ENCODE measurements around the gene CLEC1B.

DNA sequence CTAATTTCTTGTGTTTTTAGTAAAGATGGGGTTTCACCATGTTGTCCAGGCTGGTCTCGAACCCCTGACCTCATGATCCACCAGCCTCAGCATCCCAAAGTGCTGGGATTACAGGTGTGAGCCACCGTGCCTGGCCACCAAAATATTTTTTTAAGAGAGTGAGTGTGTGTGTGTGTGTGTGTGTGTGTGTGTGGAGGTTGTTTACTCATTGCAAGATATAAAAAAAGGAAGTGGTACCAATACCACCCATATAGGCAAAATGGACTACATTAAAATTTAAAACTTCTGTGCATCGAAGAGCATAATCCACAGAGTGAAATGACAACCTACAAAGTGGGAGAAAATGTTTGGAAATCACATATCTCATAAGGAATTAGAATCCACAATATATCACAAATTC lies 51.2 kb downstream of the CLEC1B start:
- no peak for TF ChIP-seq ESRRG (CRISPR knock-in tag; IDR thresholded peaks at IDR 0.05)
- TF ChIP-seq ZC3H10 (CRISPR knock-in tag; IDR thresholded peaks at IDR 0.05), result no peak
- TF ChIP-seq SNAI2 (CRISPR knock-in tag; IDR thresholded peaks at IDR 0.05), result no peak
- TF ChIP-seq TCF4 (CRISPR knock-in tag; IDR thresholded peaks at IDR 0.05; ENCODE audit: borderline replicate concordance), result no peak
- TF ChIP-seq ZNF8 (CRISPR knock-in tag; IDR thresholded peaks at IDR 0.05), result no peak
- no peak for TF ChIP-seq ZFP3 (CRISPR knock-in tag; IDR thresholded peaks at IDR 0.05)
- TF ChIP-seq ZFP30 (CRISPR knock-in tag; IDR thresholded peaks at IDR 0.05), result no peak
- TF ChIP-seq, protein P1, sequence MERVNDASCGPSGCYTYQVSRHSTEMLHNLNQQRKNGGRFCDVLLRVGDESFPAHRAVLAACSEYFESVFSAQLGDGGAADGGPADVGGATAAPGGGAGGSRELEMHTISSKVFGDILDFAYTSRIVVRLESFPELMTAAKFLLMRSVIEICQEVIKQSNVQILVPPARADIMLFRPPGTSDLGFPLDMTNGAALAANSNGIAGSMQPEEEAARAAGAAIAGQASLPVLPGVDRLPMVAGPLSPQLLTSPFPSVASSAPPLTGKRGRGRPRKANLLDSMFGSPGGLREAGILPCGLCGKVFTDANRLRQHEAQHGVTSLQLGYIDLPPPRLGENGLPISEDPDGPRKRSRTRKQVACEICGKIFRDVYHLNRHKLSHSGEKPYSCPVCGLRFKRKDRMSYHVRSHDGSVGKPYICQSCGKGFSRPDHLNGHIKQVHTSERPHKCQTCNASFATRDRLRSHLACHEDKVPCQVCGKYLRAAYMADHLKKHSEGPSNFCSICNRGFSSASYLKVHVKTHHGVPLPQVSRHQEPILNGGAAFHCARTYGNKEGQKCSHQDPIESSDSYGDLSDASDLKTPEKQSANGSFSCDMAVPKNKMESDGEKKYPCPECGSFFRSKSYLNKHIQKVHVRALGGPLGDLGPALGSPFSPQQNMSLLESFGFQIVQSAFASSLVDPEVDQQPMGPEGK (CRISPR knock-in tag; IDR thresholded peaks at IDR 0.05; ENCODE audit: borderline replicate concordance), result no peak
- TF ChIP-seq TOX (CRISPR knock-in tag; IDR thresholded peaks at IDR 0.05; ENCODE audit: borderline replicate concordance), result no peak
- TF ChIP-seq, protein P2, sequence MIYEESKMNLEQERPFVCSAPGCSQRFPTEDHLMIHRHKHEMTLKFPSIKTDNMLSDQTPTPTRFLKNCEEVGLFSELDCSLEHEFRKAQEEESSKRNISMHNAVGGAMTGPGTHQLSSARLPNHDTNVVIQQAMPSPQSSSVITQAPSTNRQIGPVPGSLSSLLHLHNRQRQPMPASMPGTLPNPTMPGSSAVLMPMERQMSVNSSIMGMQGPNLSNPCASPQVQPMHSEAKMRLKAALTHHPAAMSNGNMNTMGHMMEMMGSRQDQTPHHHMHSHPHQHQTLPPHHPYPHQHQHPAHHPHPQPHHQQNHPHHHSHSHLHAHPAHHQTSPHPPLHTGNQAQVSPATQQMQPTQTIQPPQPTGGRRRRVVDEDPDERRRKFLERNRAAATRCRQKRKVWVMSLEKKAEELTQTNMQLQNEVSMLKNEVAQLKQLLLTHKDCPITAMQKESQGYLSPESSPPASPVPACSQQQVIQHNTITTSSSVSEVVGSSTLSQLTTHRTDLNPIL (CRISPR knock-in tag; IDR thresholded peaks at IDR 0.05; ENCODE audit: low read depth), result no peak
- TF ChIP-seq, protein P3, sequence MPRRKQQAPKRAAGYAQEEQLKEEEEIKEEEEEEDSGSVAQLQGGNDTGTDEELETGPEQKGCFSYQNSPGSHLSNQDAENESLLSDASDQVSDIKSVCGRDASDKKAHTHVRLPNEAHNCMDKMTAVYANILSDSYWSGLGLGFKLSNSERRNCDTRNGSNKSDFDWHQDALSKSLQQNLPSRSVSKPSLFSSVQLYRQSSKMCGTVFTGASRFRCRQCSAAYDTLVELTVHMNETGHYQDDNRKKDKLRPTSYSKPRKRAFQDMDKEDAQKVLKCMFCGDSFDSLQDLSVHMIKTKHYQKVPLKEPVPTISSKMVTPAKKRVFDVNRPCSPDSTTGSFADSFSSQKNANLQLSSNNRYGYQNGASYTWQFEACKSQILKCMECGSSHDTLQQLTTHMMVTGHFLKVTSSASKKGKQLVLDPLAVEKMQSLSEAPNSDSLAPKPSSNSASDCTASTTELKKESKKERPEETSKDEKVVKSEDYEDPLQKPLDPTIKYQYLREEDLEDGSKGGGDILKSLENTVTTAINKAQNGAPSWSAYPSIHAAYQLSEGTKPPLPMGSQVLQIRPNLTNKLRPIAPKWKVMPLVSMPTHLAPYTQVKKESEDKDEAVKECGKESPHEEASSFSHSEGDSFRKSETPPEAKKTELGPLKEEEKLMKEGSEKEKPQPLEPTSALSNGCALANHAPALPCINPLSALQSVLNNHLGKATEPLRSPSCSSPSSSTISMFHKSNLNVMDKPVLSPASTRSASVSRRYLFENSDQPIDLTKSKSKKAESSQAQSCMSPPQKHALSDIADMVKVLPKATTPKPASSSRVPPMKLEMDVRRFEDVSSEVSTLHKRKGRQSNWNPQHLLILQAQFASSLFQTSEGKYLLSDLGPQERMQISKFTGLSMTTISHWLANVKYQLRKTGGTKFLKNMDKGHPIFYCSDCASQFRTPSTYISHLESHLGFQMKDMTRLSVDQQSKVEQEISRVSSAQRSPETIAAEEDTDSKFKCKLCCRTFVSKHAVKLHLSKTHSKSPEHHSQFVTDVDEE (CRISPR knock-in tag; IDR thresholded peaks at IDR 0.05), result no peak
- TF ChIP-seq OSR1 (CRISPR knock-in tag; IDR thresholded peaks at IDR 0.05), result no peak
